HG03378 (cell line): Measurements from ENCODE around the gene MCEMP1.

Source experiments
- ATAC-seq: cut with Tn5 transposase; IDR thresholded peaks from one replicate; pipeline ENCODE4 v1.9.1; 2021; ENCODE audit warnings: mild to moderate bottlenecking, moderate library complexity; ENCODE audit not compliant: unreplicated experiment

Gene MCEMP1, protein sequence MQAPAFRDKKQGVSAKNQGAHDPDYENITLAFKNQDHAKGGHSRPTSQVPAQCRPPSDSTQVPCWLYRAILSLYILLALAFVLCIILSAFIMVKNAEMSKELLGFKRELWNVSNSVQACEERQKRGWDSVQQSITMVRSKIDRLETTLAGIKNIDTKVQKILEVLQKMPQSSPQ

DNA sequence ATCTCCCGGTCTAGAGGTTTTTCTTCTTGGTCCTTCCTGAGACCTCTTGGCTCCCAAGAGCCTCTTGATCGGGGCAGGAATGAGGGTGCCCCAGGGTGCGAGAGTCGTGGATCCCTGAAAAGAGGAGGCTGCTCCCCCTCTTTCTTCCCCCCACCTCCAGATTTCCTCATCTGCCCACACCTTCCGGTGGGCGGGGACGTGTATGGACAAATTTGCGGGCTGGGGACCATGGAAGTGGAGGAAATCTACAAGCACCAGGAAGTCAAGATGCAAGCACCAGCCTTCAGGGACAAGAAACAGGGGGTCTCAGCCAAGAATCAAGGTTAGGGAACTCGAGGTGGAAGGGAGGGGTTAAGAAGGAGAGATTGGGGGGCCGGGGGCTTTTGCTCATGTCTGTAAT is at the start of gene MCEMP1:
Gene MCEMP1, plus strand, starts transcription at position 237 of the 400 bp plus-strand sequence. Its CDS starts 31 bp downstream, at position 268.
- no peak for ATAC-seq

GRCh38 chr19:7627166-7627565 is 49.7 kb upstream of the MCEMP1 start:
- ATAC-seq = no peak

DNA sequence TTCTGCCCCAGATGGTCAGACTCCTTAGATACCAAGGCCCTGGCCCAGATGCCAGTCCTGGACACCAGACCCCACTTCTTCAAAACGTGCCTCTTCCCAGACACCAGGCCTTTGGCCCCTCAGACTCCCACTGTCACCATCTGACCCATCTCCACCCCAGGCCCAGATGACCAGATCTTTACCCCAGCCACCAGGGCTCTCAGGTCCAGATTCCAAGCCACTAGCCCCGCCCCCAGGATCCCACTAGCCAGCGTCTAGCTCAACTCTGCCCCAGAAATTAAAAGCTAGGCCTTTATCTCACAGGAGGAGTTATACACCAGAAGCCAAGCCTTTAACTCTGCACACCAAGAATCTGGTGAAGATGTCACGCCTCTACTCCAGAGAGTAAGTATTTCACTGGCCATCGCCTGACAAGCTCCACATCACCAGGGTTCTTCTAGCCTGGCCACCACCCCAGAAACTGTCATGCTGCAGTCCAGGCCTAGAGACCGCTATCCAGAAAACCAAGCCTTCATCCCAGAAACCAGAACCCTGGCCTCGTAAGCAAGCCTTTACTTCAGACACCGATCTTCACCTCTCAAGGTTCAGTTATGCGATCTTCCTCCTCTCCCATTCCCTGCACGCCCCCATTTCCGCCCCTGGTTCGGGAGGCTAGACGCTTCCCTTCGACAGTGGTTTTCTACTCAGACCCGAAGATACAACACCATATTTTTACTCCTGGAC is 48.1 kb upstream of the MCEMP1 start:
- no peak for ATAC-seq

GRCh38 chr19:7629347-7630054 is 47.4 kb upstream of the MCEMP1 start, which contains the start of the genes PET100 and XAB2:
Gene PET100, plus strand, starts transcription at chr19:7629793. Its CDS starts 41 bp downstream, at chr19:7629834.
Gene XAB2, minus strand, starts transcription at chr19:7629545. Its CDS starts 18 bp downstream, at chr19:7629527.
- peak; percentile 73 for ATAC-seq

GRCh38 chr19:7631577-7631976 is 45.3 kb upstream of the MCEMP1 start:
- ATAC-seq = no peak

GRCh38 chr19:7632340-7633203 is 44.3 kb upstream of the MCEMP1 start:
- no peak for ATAC-seq

- ATAC-seq = no peak
Observed at GRCh38 chr19:7633698-7634097, 43.2 kb upstream of the MCEMP1 start, which contains the start of gene PCP2. Gene PCP2, minus strand, starts transcription at chr19:7633719. Its CDS starts 262 bp downstream, at chr19:7633457.

DNA sequence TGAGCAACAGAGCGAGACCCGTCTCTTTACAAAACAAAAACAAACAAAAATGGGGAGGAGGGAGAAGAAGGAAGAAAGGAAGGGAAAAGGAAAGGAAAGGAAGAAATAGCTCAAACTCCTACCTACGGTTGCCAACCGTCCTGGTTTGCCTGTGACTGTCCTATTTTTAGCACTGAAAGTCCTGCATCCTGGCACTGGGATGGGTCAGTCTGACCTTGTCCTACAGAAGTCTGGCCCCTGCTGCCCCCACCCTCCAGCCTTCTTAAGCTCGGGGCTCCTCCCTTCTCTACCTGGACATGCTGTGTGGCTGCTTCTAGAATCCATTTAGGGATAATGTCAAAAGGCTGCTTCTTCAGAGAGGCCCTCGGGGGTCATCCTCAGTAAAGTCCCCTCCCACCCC is 41.2 kb upstream of the MCEMP1 start:
- ATAC-seq = no peak

DNA sequence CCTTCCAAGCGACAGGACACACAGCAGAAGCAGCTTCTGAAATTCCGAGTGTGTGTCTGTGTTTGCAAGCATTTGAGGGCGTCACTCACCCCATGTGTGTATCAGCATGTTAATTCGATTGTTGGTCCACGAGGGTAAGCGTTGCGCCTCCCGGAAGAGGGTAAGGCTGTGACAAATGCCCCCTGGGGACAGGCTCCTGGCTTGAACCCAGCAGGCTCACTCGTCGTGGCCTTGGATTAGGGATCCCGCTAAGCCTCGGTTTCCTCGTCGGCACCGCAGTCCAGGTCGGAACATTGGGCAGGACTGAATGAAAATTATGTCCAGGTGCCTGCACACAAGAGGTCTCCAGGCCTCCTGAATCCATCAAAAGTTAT is 40.6 kb upstream of the MCEMP1 start:
- no peak for ATAC-seq

GRCh38 chr19:7636691-7637373 is 40.1 kb upstream of the MCEMP1 start, which contains the start of gene STXBP2:
Gene STXBP2, plus strand, starts transcription at chr19:7637110. Its CDS starts 40 bp downstream, at chr19:7637150.
- no peak for ATAC-seq

DNA sequence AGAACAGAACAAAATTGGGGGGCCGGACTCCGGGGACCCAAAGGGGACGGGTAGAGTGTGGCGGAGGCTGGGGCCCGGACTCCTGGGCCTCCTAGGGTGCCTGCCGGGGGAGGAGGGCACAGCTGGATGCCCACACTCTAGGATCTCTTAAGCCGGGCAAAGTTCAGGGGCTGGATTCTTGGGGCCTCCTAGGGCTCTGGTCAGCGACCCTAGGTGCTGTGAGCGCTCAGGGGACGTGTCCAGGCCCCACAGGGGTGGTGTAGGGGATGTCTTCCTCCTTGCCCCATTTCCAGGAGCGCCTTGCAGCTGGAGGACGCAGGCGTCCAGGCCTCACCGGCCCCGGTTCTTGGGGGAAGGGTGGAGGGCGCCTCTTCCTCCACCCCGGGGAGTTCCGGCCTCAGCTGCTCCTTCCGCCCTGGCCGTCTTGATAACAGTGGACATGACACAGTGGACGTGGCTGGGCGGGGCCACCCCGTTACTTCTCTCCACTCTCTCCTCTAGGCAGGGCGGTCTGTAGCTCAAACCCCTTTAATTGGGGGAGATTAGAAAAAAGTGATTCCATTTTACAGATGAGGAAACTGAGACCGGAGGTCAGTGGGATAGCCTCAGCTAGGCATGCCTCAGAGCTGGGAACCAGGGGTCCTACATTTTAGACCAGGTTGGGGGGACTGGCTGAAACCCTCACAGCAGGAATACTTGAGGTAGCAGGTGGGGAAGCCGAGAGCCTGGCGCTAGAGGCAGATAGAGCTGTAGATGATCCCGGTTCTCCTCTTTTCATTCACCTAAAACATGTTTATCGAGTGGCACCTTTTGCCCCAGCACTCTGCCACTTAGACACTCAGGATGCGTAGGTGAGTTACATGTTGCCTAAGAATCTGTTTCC is 39.3 kb upstream of the MCEMP1 start:
- no peak for ATAC-seq

GRCh38 chr19:7638802-7639465 is 38.0 kb upstream of the MCEMP1 start:
- no peak for ATAC-seq

GRCh38 chr19:7639863-7640348 is 37.0 kb upstream of the MCEMP1 start:
- no peak for ATAC-seq

DNA sequence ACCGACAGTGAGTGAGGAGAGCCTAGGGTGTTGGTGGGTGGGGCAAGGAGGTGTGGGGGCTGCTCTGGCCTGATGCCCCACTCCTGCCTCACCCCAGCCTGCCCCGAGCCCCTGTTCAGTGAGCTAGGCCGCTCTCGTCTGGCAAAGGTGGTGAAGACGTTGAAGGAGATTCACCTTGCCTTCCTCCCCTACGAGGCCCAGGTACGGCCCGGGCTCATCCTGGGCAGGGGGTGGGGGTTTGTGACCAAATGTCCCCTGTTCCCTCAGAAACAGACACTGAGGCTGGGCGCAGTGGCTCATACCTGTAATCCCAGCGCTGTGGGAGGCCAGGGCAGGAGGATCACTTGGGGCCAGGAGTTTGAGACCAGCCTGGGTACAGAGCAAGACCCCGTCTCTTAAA is 36.1 kb upstream of the MCEMP1 start:
- ATAC-seq = no peak

DNA sequence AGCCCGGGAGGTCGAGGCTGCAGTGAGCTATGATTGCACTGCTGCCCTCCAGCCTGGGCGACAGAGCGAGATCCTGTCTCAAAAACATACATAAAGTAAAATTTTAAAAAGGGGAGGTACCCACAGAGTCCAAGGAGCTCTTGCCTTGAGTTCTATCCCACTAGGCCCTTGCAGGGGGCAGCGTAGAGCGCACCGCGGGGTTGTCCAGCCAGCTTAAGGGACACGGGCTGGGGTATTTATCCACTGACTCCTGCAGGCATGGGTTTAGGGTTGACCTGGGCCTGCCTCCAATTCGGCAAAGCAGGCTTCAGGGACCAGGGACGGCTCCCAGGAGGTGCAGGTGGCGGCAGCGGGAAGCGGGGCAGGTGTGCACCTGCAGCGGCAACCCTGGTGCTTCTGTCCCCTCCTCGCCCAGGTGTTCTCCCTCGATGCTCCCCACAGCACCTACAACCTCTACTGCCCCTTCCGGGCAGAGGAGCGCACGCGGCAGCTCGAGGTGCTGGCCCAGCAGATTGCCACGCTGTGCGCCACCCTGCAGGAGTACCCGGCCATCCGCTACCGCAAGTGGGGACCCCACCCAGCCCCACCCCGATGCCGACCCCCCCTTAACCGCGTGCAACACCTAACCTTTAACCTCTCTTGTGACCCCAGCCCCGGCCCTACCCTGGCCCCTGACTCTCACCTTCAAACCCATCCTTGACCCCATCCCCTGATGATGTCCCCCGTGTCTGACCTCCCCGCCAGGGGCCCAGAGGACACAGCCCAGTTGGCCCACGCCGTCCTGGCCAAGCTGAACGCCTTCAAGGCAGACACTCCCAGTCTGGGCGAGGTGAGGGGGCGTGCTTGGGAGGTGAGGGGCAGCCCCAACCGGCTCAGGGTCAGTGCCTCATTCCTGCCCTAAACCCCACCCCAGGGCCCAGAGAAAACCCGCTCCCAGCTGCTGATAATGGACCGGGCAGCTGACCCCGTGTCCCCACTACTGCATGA is 35.3 kb upstream of the MCEMP1 start:
- ATAC-seq = no peak

DNA sequence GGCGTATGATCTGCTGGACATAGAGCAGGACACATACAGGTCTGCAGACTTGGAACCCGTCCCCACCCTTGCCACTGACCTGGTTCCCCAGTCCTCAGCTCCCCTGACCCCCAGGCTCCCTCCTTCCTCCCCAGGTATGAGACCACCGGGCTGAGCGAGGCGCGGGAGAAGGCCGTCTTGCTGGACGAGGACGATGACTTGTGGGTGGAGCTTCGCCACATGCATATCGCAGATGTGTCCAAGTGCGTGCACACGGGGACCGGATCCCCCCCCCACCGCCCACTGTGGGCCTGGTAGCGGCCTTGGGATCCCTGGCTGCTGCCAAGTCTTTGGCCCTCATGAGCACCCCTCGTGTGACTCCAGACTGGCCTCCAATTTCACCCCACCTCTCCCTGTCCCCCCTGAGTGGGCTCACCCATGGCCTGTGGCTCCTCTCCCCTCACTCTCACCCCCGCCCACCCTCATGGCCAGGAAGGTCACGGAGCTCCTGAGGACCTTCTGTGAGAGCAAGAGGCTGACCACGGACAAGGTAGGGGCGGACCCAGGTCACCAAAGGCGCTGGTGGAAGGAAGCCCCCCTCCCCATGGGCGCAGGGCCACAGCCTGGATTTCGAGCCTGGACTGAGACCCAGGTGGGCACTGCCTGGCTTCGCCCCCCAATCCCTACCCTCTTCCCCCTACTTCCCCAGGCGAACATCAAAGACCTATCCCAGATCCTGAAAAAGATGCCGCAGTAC is 34.4 kb upstream of the MCEMP1 start:
- no peak for ATAC-seq

DNA sequence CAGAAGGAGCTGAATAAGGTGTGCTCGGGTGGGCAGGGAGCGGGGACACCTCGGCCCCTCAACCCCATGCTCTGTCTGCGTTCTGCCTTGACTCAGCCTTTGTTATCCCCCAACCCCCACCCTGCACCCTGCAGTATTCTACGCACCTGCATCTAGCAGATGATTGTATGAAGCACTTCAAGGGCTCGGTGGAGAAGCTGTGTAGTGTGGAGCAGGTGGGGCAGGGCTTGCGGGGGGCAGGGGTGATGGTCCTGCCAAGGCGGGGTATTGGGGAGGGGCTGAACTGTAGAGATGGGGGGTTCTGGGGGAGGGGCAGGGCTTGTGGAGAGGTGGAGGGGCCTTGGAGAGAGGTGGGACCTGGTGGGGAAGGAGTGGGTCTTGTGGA is 33.9 kb upstream of the MCEMP1 start:
- no peak for ATAC-seq
